HG03439 (cell line): ENCODE data around the gene STK17A.
"Not testable (repeated sequence)": the region's sequence is repeated elsewhere in the genome, so short reads cannot be mapped to it uniquely, and the experiment has no call there.

Experiments used
- ATAC-seq: cut with Tn5 transposase; IDR thresholded peaks from one replicate; pipeline ENCODE4 v1.9.1; 2021; ENCODE audit warnings: mild to moderate bottlenecking, moderate library complexity; ENCODE audit not compliant: unreplicated experiment

Gene STK17A

DNA sequence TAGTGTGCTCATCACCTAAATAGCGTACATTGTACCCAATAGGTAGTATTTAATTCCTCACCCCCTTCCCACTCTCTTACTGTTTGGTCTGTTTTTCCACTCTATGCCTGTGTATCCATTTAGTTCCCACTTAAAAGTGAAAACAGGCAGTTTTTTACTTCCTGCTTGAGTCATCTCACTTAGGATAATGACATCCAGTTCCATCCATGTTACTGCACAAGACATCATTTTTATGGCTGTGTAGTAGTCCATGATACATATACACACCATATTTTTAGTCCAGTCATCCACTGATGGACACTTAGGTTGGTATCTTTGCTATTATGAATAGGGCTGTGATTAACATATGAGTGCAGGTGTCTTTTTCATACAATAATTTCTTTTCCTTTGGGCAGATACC lies 10.1 kb downstream of the STK17A start:
- ATAC-seq, result no peak

DNA sequence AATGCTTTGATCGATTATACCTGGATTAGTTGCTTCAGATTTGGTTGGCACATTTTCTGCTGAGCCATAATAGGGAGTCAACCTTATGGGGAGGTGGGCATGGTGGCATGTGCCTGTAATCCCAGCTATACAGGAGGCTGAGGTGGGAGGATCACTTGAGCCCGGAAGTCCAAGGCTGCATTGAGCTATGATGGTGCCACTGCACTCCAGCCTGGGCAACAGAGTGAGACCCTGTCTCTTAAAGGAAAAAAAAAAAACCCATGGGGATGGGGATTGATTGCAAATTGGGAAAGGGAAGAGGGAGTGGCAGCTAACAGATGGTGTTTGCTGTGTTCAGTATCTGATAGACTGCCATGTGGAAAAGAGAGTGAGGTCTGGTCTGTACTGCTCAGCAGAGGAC lies 11.1 kb downstream of the STK17A start:
- no peak for ATAC-seq

DNA sequence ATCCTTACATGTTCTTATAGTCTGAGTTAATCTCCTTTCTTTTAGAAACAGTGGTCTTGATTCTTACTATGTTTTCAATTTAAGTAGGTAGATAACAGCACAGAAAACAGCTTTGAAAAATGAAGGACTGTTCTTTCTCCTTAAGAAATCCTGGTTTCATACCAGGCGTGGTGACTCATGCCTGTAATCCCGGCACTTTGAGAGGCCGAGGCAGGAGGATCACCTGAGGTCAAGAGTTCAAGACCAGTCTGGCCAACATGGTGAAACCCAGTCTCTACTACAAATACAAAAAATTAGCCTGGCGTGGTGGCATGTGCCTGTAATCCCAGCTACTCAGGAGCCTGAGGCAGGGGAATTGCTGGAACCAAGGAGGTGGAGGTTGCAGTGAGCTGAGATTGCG lies 13.5 kb downstream of the STK17A start:
- ATAC-seq, result not testable (repeated sequence)

DNA sequence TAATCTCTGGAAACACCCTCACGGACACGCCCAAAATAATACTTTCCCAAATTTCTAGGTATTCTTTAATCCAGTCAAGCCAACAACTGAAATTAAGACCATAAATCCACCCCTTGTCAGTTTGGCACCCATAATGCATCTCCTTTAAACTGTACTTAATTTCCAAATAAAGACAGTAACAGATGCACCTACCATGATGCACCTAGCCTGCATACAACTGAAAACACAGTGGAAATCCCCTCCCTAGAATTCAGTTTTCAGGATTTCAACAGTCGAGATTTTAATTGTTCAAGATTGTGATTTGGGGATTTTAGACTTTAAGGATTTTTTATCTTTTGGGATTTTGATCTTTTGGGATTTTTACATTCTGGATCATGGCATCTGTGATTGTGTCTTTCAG lies 17.1 kb downstream of the STK17A start:
- no peak for ATAC-seq

DNA sequence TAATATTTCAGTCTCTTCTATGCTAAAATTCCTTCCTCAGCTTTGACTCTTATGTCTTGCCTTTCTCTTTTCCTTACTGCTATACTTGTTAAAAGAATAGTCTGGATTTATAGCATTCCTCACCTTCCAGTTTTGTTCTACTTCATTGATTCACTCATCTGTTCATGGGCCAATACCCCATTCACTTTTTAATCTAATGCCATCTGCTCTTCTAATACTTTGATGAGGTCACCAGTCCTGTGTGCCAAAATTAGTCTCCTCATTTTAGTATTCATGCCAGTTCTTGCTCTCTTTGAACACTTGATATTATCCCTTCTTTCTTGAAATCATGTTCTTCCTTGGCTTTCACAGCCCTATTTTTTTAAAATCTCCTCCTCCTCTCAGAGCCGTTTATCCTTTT lies 19.3 kb downstream of the STK17A start:
- no peak for ATAC-seq

DNA sequence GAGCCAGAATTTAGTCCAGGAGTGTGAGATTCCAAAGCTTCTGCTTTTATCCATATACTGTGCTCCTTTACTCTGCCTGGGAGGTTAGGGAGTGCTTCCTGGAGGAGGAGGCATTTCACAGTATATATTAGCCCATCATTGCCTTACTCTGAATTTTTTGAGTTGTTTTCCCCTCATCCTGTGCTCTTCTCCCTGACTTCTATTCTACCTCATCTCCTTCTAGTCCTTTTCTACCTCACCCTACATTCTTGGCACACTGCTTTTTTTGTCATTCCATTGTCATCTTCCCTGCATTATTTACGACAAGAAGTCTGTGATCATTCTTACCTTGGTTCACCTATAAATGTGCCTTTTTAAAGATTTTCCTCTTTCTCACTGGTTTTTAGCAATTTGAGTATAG lies 21.3 kb downstream of the STK17A start:
- no peak for ATAC-seq

DNA sequence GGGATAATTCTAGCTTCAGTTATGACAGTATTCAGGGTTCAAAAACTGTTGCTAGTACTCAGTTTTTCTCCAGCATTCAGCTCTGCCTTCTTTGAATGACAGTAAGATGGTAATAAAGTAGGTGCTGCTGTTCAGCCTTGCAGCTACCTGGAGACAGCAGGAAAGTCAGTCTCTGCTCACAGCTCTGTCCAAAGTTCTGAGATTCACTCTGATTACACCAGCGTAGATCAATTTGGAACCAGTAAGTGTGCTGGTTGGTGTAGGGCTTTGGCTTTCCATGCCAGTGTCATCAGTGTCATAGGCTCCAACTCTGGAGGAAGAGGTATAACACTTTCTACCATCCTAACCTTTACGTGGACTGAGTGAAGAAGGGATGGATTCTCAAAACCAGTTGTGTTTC lies 26.2 kb downstream of the STK17A start:
- ATAC-seq, result no peak

DNA sequence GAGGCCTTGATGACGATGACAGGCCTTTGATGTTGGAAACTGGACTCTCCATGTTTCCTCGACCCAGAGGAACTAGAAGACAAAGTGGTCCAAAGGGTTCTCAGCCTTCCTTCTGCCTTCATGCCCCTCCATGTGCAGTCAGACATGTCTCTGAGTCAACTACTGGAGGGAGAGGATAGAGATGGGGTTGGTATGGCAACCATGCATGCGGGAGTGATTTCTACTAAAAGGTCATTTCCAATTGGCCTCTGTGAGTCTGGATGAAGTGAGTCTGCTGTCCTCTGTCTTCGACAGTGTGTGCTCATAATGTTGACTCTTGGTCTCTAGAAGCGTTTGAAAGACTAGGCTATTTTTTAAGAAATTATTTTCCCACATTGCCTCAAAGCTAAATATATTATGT lies 29.2 kb downstream of the STK17A start:
- no peak for ATAC-seq

DNA sequence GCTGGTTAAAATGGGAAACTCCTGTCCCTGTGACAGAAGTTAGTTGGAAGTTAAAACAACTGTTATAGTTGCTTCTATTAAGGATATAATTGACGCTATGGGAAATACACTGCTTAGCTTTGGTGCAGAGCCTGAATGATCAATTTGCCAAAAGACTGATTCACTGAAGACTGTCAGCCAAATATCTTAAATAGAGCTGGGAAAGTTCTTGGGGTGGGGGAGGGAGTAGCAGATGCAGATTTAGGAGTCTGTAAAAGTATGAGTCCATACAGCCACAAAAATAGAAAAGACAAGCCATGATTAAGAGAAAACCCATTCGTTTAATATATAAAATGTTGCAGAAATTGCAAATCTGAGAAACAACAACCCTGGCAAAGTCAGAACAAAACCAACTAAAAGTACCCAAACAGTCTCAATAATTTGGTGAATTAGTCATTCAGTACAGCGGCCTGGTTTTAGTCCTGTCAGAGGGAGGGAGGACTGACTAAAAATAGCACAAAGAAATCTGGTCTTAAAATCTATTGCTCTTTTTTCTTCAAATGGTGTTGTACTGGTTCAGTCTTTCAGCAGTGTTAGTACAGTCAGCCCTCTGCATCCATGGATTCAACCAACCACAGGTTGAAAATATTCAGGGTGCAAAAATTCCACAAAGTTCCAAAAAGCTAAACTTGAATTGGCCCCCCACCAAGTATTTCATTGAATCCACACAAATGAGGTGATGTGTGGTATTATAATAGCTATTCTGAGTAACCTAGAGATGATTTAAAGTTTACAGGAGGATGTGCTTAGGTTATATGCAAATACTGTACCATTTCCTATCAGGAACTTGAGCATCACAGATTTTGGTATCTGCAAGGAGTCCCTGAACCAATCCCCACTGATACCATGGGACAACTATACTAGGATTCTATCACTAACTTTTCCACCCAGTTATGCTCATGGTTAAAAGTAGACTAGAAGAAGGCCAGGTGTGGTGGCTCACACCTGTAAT lies 30.0 kb downstream of the STK17A start:
- peak; percentile 77 for ATAC-seq

DNA sequence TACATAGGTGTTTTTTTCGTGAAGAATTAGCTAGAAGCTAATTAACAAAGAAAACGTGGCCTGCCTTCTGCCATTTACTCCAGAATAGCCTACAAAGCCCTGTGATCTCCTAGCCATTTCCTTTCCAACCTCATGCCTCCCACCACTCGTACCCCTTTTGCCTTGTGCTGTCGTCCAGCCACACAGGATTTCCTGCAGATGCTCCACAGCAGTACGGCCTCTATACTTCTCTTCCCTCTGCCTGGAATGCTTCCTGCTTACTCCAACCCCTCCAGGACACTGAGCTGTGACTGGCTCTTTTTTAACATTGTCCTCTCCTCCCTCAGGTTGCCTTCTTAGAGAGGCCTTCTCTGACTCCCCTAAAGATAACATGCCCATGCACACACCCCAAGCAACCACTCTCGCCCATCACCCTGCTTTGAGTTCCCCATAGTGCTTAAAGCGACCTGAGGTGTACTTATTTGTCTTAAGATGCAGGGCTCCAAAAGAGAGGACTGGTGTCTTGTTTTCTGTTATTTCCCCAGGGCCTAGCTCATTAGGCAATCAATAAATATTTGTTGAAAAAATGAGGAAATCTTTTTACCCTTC lies 32.7 kb downstream of the STK17A start:
- ATAC-seq, result no peak

DNA sequence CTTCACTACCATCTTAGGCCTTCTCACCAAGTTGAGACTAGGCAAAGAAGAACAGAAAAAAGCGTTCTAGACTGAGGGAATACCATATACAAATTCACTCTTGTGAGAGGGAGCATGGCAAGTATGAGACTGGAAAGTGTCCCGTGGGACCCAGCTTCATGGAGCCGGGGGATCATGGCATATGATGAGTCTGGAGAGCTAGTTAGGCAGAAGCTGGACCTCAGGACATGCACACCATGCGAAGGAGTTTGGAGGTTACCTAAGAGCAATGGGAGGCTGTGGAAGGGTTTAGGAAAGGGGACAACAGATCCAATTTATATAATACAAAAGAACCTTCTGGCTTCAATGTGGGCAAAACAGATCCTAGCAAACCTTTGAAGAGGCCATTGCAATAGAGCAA lies 34.1 kb downstream of the STK17A start:
- no peak for ATAC-seq

DNA sequence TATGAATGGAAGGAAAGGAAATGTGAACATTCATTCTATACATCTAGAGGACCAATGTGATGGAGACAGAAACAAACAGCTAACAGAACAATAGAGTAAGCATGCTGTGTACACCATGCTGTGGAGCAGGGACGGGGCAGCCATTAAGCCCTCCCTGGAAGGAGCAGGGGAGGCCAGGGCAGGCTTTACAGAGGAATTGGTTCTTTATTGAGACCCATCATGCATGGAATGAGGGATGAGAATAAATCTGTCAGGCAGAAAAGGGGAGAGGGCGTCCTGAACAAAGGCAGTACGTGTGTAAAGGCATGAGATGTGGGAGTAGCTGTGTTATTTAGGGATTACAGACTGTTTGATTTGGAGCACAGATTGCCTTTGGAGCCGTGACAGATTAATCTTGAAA lies 35.2 kb downstream of the STK17A start:
- no peak for ATAC-seq

DNA sequence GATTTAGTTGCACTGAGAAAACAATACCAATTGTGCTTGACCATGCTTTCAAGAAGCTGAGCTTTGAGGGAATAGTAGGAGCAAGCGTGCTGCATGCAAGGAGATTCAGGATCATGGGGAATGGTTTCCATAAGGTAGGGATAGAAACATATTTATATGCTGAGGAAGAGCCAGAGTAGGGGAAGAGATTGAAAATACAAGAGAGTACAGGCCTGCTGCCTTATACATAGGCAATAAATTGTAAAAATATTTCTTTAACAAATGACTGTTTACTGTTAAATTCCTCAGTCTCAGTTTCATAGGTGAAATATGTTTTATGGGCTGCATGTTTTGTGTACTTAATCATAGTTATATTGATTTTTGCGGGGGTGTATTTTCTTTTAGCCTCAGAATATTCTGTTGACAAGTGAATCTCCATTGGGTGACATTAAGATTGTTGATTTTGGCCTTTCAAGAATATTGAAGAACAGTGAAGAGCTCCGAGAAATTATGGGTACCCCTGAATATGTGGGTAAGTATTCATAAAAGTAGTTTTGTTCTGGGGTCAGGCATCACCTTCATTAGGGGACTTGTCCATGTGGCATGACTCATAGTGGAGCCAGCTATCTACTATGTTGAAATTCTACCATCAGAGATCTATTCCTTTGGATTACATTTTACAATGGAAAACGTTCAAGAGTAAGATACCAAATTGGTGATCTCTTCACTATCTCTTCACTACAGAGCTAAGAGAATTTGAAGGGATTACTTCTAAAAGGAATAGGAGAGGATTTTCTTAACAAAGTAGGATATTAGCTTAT lies 36.5 kb downstream of the STK17A start:
- no peak for ATAC-seq

DNA sequence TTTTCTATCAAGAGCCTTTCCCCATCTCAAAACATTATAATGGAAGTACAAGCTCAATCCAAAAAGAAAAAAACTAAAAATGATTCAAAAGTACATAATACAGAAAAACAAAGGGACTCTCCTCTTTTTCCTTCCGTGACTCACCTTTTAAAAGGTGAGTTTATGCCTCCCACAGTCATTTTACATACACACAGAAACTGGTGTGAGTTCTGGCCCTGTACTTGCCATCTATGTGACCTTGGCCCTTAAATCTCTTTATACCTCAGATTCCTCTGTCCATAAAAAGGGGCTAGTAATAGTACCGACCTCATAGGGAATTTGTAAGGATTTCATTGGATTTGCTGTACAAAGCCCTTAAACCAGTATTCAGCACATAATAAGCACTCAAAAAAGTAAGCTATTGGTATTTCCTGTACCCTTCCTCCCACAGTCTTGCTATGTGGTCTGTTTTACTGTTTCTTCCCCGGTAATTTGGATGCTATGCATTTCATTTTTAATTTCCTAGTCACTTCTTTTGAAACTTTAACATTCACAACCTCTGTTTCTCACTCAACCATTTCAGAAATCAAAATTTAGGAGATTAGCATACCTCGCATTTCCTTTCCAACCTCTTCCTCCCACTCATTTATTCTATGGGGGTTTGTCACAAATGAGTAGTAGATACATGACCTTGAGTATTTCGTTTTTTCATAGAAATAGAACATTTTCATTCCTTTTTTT lies 39.0 kb downstream of the STK17A start:
- ATAC-seq, result no peak

DNA sequence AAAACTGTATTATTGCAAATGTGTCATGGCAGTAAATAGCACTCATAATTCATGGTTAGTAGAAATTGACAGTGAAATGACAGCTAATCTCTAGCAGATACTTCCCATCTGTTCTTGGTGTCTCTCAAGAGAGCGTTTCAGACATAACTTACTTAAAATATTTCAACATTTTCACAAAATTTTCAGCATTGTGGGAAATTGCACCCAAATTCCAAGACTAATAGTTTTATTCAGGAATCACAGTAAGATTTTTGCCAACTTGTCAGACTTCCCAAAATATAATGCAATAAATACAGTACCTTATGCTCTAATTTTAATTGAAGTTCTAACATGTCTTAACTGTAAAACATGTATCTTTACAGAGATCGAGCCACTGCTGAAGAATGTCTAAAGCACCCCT lies 41.2 kb downstream of the STK17A start:
- ATAC-seq, result no peak

DNA sequence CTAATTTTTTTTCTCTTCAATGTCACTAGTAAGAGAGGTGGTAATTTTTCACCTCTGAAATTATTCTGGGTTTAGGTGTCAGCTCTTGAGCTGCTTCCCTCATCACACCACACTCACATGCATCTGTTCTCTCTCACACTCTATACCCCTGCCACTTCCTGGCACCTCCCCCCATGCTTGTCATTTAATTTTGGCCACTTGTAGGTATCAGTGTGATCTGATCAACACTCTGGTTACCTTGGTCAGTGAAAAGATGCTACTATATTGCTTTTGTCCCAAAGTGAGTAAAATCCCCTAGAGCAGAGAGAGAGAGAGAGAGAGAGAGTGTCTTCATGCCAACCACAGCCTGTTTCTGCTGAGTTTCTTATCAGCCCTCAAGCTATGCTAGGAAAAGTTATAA lies 42.5 kb downstream of the STK17A start:
- peak; percentile 65 for ATAC-seq

DNA sequence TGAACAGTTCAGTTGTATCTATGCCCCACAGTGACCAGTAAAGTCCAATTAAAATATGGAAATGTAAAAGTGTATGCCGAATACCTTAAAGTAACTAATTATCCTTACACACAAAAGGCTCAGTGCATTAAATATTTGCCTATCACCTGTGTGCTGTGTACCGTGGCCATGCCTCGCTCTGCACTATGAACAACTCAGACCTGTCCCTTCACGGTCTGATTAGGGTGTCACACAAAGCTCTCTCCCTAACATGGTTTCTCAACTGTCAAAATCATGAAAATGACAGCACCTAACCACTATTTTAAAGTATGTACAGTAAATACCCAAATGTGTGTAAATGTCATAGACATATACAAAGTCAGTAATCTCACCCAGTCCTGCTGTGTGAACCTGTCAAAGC lies 43.1 kb downstream of the STK17A start:
- no peak for ATAC-seq

DNA sequence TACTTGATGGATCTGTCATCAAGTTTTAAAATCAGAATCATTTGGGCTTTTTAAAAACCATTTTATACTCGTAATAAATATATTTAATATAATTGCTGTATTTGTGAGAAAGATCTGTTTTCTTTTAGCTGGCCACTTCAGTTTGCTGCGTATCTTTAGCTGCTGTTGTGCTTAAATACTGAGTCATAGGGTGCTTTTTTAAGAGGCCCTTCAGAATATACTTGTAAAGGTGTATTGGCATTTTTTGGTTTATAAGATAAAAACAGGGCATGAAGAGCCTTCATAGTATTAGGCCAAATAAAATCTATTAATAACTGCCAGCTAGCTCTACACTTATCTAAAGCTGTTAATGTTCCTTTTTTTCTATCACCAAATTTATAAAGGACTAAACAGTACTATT lies 43.8 kb downstream of the STK17A start:
- no peak for ATAC-seq

DNA sequence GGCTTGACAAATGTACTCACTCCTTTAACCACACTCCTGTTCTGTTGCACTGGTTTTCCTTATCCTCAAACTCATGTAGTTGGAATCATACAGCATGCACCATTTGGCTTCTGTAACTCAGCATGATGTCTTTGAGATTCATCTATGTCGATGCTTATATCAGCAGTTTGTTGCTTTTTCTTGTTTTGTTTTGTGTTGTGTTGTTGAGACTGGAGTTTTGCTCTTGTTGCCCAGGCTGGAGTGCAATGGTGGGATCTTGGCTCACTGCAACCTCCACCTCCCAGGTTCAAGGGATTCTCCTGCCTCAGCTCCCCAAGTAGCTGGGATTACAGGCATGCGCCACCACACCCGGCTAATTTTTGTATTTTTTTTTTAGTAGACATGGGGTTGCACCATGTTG lies 44.9 kb downstream of the STK17A start:
- ATAC-seq, result not testable (repeated sequence)

DNA sequence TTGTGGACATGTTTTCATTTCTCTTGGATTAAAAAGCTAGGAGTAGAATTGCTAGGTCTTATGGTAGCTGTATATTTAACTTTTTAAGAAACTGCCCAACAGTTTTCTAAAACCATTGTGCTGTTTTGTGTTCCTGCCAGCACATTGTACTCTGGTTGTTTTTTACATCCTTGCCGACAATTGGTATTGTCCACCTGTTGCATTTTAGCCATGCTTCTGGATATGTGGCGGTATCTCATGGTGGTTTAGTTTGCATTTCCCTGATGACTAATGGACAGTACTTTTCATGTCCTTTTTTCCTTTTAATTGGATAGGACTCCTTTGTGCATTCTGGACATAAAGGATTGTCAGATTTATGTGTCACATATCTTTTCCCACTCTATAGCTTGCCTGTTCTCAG lies 45.5 kb downstream of the STK17A start:
- ATAC-seq, result no peak

DNA sequence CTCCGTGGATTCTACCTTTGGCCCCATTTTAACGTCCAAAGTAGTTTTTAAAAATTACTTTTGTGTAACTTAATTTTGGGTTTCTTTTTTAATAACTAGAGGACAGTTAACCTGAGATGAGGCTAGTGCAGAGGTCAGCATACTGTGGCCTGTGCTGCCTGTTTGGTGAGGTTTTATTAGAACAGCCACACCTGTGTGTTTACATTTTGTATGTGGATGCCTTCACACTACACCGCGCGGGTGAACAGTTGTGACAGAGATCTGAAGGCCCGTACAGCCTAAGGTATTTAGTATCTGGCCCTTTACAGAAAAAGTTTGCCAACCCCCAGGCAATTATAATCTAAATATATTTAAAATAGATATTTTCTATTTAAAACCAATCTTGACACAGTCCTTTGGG lies 46.9 kb downstream of the STK17A start:
- ATAC-seq, result no peak
